ENCODE measurements around the gene TRPV5.

DNA sequence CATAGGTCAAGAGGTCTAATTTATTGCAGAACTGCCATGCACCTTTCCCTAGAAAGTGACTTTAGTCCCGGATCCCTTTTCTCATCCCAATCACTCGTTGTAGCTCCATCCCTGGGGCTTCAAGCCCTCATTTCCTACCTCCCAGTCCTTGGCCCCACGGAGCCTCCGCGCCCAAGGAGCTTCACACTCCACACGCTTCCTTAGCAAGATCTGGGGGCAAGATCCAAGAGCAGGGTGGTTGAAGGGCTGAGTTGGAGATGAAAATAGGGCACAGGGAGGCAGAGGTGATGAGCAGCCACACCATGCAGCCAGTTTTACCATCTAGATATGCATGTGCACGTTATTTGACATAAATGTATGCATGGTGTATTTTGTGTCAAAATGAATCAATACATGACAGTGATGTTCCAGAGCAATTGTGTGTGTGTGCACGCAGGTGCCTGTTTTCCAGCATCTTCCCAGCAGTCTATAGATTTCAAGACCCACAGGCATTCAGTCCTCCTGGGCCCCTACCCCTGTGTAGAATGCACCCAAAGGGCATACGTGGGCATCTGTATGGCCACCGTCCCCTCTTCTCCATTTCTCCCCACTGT is 42.0 kb downstream of the TRPV5 start:
- TF ChIP-seq, protein P1, sequence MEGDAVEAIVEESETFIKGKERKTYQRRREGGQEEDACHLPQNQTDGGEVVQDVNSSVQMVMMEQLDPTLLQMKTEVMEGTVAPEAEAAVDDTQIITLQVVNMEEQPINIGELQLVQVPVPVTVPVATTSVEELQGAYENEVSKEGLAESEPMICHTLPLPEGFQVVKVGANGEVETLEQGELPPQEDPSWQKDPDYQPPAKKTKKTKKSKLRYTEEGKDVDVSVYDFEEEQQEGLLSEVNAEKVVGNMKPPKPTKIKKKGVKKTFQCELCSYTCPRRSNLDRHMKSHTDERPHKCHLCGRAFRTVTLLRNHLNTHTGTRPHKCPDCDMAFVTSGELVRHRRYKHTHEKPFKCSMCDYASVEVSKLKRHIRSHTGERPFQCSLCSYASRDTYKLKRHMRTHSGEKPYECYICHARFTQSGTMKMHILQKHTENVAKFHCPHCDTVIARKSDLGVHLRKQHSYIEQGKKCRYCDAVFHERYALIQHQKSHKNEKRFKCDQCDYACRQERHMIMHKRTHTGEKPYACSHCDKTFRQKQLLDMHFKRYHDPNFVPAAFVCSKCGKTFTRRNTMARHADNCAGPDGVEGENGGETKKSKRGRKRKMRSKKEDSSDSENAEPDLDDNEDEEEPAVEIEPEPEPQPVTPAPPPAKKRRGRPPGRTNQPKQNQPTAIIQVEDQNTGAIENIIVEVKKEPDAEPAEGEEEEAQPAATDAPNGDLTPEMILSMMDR (IDR thresholded peaks at IDR 0.05): no peak
- no peak for TF ChIP-seq POLR2A (IDR thresholded peaks at IDR 0.05)
- no peak for TF ChIP-seq POLR2AphosphoS5 (IDR thresholded peaks at IDR 0.05)
